ENCODE measurements around the gene TMEM186.

- TF ChIP-seq POLR2A (IDR thresholded peaks at IDR 0.05; ENCODE audit: extremely low read depth, insufficient read length) (no peak), CTCF (IDR thresholded peaks at IDR 0.05; ENCODE audit: low read depth, low read length) (no peak)
- TF ChIP-seq, protein P1, sequence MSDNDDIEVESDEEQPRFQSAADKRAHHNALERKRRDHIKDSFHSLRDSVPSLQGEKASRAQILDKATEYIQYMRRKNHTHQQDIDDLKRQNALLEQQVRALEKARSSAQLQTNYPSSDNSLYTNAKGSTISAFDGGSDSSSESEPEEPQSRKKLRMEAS (IDR thresholded peaks at IDR 0.05; ENCODE audit: low read depth, low read length): no peak
These were observed 22.1 kb upstream of the TMEM186 start for GRCh38 chr16:8819411-8820034.
